Ammon's horn (tissue), 1 donor: ENCODE results near the gene KRT82.

ENCODE experiments used
- DNase-seq: peaks from one replicate; pipeline ENCODE4 v3.0.0-alpha.2; 2016; ENCODE audit warnings: low spot score

Gene KRT82

DNA sequence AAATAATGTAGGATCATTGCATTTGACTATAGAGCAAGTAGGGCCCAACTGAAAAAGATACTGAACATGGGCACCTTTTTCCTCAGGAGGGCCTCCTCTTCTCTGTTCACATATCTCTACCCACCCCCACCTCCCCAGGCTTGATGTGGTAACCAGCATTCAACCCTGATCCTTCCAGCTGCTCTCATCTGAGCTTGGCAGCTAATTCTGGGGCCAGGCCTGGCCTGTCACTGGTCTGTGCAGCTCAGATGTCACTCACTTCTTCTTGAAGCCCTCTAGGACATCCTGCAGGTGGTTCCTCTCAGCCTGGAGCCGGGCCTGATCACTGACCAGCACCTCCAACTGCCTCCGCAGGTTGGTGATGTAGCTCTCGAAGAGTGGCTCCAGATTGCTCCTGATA lies 22.8 kb downstream of the KRT82 start:
- DNase-seq, result no peak

- no peak for DNase-seq
Observed at GRCh38 chr12:52382854-52383253, 23.3 kb downstream of the KRT82 start.

DNA sequence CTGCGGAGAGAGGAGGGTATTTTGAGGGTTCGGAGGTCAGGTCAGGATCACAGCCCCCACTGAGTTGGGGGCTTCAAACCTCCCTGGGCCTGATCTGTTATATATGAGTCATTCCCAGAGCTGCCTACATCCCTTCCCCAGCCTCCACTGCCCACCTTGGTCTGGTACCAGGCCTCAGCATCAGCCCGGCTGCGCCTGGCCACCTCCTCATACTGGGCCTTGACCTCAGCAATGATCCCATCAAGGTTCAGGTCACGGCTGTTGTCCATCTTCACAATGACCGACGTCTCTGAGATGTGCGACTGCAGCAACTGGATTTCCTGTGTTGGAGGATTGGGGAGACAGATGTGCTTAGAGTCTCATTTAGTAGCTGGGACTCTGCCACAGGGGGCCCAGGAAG lies 24.9 kb downstream of the KRT82 start:
- no peak for DNase-seq

- peak; percentile 67 for DNase-seq
Observed at GRCh38 chr12:52380271-52380694, 25.9 kb downstream of the KRT82 start.

- DNase-seq, result no peak
Observed at GRCh38 chr12:52379536-52379935, 26.6 kb downstream of the KRT82 start.

- no peak for DNase-seq
Observed at GRCh38 chr12:52378091-52378490, 28.0 kb downstream of the KRT82 start.

GRCh38 chr12:52377266-52377665 lies 28.9 kb downstream of the KRT82 start:
- DNase-seq, result no peak

- DNase-seq, result peak; percentile 91
Observed at GRCh38 chr12:52372216-52373154, 33.6 kb downstream of the KRT82 start.

- DNase-seq, result peak; percentile 17
Observed at GRCh38 chr12:52371716-52372115, 34.4 kb downstream of the KRT82 start.

- DNase-seq, result peak; percentile 81
Observed at GRCh38 chr12:52370926-52371608, 35.1 kb downstream of the KRT82 start.

- no peak for DNase-seq
Observed at GRCh38 chr12:52369809-52370208, 36.3 kb downstream of the KRT82 start.

DNA sequence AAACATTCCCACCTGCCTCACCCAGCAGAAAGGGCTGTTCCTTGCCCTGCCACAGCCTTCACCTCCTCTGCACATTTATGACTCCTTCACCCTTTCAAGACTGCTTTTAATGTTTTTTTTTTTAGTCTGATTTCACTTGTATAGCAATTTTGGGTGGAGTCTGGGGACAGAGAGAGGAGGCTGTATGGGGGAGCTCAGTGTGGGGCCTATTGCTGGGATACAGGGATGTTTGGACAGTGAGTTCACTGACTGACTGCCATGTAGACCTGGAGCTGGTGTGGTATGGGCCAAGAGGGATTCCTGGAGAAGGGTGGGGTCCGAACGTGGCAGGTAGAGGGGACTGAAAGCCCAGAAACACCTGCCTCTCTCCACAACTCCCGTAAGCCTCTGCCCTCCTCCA lies 36.9 kb downstream of the KRT82 start:
- no peak for DNase-seq

- DNase-seq, result no peak
Observed at GRCh38 chr12:52368508-52368907, 37.6 kb downstream of the KRT82 start.

DNA sequence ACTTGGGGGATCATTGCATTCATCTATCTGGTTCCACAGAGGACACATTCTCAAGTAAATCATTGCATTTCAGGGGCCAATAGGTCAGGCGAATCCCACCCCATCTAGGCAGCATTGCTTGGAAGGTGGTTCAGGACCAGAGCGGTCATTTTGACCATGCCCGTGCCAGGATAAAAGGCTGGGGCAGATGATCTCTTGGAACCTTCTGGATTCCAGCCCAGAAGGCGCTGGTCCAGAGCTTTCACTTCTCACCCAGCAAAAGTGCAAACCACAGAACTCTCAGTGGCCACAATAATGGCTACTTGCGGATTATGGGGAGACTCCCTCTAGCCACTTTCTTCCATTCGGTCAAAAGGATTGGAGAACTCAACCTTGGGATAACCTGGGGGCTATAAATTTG lies 38.3 kb downstream of the KRT82 start:
- no peak for DNase-seq

DNA sequence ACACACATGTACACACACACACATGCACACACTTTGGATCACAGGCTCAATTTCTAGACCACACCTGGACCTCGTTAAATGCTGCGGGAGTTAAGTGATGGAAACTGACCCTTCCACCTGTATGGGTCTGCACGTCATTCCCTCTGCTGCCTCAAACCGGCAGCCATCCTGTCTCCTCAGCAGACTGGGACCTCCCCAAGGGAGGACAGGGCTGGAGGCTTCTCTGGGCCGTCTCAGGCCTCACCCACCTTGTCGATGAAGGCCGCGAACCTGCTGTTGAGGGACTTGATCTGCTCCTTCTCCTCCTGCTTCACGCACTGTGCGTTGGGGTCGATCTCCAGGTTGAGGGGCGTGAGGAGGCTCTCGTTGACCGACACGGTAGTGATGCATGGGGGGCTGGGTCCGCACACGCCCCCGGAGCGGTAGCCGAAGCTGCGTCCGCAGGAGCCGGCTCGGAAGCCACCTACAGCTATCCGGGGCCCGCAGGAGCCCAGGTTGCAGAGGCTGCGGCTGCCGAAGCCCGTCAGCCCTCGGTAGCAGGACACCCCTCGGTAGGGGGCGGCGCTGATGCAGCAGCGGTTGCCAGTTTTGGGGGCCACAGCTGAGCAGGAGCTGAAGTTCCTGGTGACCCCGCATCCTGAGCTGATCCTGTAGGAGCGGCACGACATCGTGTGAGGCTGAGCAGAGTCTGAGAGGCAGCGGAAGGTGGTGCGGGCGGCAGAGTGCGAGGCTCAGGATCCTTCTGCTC lies 39.2 kb downstream of the KRT82 start, which contains the start of gene KRT85:
Gene KRT85, minus strand, starts transcription at position 744 of the 748 bp plus-strand sequence. Its CDS starts 76 bp downstream, at position 668.
- no peak for DNase-seq

GRCh38 chr12:52364901-52365489 lies 41.1 kb downstream of the KRT82 start:
- no peak for DNase-seq

GRCh38 chr12:52364061-52364460 lies 42.1 kb downstream of the KRT82 start:
- no peak for DNase-seq

GRCh38 chr12:52363111-52363679 lies 42.9 kb downstream of the KRT82 start:
- no peak for DNase-seq

DNA sequence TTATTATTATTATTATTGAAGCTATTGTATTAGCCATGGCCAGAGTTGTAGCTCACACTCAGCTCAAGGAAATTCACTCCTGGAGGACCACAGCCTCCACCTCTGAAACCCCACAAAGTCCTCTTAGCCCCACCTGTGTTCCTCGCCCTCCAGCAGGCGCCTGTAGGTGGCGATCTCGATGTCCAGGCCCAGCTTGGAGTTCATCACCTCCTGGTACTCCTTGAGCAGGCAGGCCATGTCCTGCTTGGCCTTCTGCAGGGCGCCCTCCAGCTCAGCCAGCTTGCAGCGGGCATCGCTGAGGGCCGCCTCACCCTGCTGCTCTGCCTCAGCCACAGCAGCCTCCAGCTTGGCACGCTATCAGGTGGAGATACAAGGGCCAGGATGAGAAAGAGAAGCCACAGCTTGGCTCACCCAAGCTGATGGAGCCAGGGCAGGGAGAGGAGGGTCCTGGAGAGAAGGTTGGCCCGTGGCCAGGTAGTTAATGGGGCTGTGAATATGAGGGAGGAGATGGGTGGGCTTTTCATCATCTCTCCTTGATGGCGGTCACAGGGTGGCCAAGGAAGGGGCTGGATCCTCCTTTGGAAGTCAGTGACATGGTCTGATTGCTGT lies 43.9 kb downstream of the KRT82 start:
- DNase-seq, result no peak

DNA sequence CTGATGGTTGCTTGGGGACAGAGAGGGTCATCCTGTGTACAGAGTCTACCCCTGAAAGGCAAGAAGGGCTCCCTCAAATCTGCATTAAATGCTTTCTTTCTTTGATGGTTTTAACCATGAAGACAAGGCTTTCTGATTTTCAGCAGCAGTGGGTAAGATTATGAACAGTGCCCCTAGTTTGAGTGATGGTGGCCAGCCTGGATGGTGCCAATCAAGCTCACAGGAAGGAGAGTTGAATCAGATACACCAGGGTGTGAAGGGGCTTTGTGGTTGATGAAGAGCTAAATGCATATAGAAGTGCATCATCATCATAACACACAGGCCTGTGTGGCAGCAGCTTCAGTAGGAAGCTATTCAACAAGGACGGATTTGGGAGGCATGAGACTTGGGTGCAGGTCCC lies 44.6 kb downstream of the KRT82 start:
- no peak for DNase-seq

- DNase-seq, result no peak
Observed at GRCh38 chr12:52360663-52361271, 45.4 kb downstream of the KRT82 start.
